B cell (primary cell): ENCODE results near the gene DNAAF5. TPM values are rescaled to one million over a fixed set of nuclear protein-coding genes. Genes with fewer than 3 reads are reported as not detected.

Experiments
- ATAC-seq: fragments of 200-7000 bp; cut with Tn5 transposase; one replicate; pipeline ENCODE4 v1.10.0; 2021; ENCODE audit warnings: low read depth, mild to moderate bottlenecking, moderate number of reproducible peaks, moderate library complexity
- CTCF ChIA-PET: fragments of 350-600 bp; sonication (Branson Sonifier 250); formaldehyde crosslinking; loops from one replicate; lab custom pipeline; 2021; ENCODE audit warnings: antibody characterized with exemption, inconsistent platforms; lab: Charles Lee
- POLR2A ChIA-PET: fragments of 350-600 bp; sonication (Branson Sonifier 250); formaldehyde crosslinking; loops from one replicate; lab custom pipeline; 2021; ENCODE audit warnings: antibody characterized with exemption; lab: Charles Lee
- DNase-seq: peaks from one replicate; pipeline ENCODE4 v3.0.0; 2013
- H2AFZ ChIP-seq: 2 replicates; pipeline ENCODE4 v1.6.1; 2012; ENCODE audit warnings: mild to moderate bottlenecking, low read depth, low read length; ENCODE audit not compliant: insufficient read depth, poor library complexity, severe bottlenecking
- H3K27ac ChIP-seq, 2 donors: 1 replicate in 1 of 2; 2 replicates in 1 of 2; pipeline ENCODE4 v1.5.1; 2012 to 2013; ENCODE audit warnings: low read length in 2 of 2, mild to moderate bottlenecking in 2 of 2, moderate library complexity in 1 of 2
- H3K27me3 ChIP-seq, 4 experiments: fragments of 200-600 bp in 1 of 4; sonication (generic) in 1 of 4; replicated peaks in 1 of 4; 1 replicate in 2 of 4; 2 replicates in 2 of 4; pipeline versions ENCODE4 v1.6.1 to v1.7.0; 2013 to 2016; ENCODE audit warnings: low read length in 3 of 4, mild to moderate bottlenecking in 2 of 4, mixed read lengths in 1 of 4, moderate library complexity in 1 of 4; ENCODE audit not compliant: insufficient read depth in 4 of 4, control insufficient read depth in 3 of 4; ENCODE audit errors: control extremely low read depth in 1 of 4
- H3K36me3 ChIP-seq, 2 experiments: replicated peaks in 1 of 2; 1 replicate in 1 of 2; 2 replicates in 1 of 2; pipeline versions ENCODE4 v1.6.1 to v1.7.1; 2013; ENCODE audit warnings: low read length in 1 of 2; ENCODE audit not compliant: insufficient read depth in 2 of 2, control insufficient read depth in 1 of 2; ENCODE audit errors: control extremely low read depth in 1 of 2, extremely low read depth in 1 of 2
- H3K4me1 ChIP-seq, 2 donors: fragments of 200-600 bp in 1 of 2; sonication (generic) in 1 of 2; 1 replicate in 1 of 2; 2 replicates in 1 of 2; pipeline versions ENCODE4 v1.5.1 to v1.6.1; 2013 to 2017; ENCODE audit warnings: low read length in 2 of 2; ENCODE audit not compliant: control insufficient read depth in 2 of 2, insufficient read depth in 2 of 2
- H3K4me2 ChIP-seq: replicated peaks from 2 replicates; pipeline ENCODE3; 2012; ENCODE audit warnings: mild to moderate bottlenecking, low read depth, low read length; ENCODE audit not compliant: poor library complexity, severe bottlenecking
- H3K4me3 ChIP-seq, 5 experiments: fragments of 200-600 bp in 1 of 5; sonication (generic) in 1 of 5; 1 replicate in 3 of 5; 2 replicates in 2 of 5; pipeline versions ENCODE4 v1.5.1 to v1.7.0; 2011 to 2016; ENCODE audit warnings: low read length in 4 of 5, mild to moderate bottlenecking in 4 of 5, low read depth in 2 of 5, control low read depth in 1 of 5, moderate library complexity in 1 of 5; ENCODE audit not compliant: insufficient read depth in 1 of 5; ENCODE audit errors: control extremely low read depth in 1 of 5, extremely low read depth in 1 of 5
- H3K79me2 ChIP-seq: fragments of 200-600 bp; sonication (generic); one replicate; pipeline ENCODE4 v1.6.0; 2016; ENCODE audit warnings: low read length; ENCODE audit not compliant: control insufficient read depth, insufficient read depth
- H3K9ac ChIP-seq: fragments of 200-600 bp; sonication (generic); 2 replicates; pipeline ENCODE4 v1.6.1; 2017; ENCODE audit warnings: mild to moderate bottlenecking, low read length, moderate library complexity
- H3K9me3 ChIP-seq, 3 donors: one replicate each; pipeline versions ENCODE4 v1.6.1 to v1.7.1; 2013; ENCODE audit warnings: low read length in 2 of 3; ENCODE audit not compliant: control insufficient read depth in 2 of 3, insufficient read depth in 1 of 3; ENCODE audit errors: control extremely low read depth in 1 of 3
- H4K20me1 ChIP-seq: 2 replicates; pipeline ENCODE4 v1.6.0; 2012; ENCODE audit warnings: mild to moderate bottlenecking, low read length; ENCODE audit not compliant: insufficient read depth, control insufficient read depth, poor library complexity, severe bottlenecking
- H3K27ac Mint-ChIP-seq: one replicate; pipeline ENCODE4 v1.8.0; 2021; ENCODE audit warnings: mixed read lengths
- H3K27me3 Mint-ChIP-seq: one replicate; pipeline ENCODE4 v1.8.0; 2021; ENCODE audit warnings: mixed read lengths
- H3K4me1 Mint-ChIP-seq: one replicate; pipeline ENCODE4 v1.8.0; 2021; ENCODE audit warnings: mixed read lengths
- H3K4me3 Mint-ChIP-seq: one replicate; pipeline ENCODE4 v1.8.0; 2021; ENCODE audit warnings: mixed read lengths
- H3K9me3 Mint-ChIP-seq: one replicate; pipeline ENCODE4 v1.8.0; 2022; ENCODE audit warnings: mixed read lengths; ENCODE audit not compliant: insufficient read depth
- CTCF ChIP-seq: fragments of 200-600 bp; IDR thresholded peaks from one replicate; pipeline ENCODE4 v1.8.0; 2022; ENCODE audit warnings: antibody characterized with exemption, mild to moderate bottlenecking
- EZH2 ChIP-seq: IDR thresholded peaks from 2 replicates; pipeline ENCODE4 v1.6.1; 2012; ENCODE audit warnings: borderline replicate concordance, low read depth, mild to moderate bottlenecking, moderate library complexity, low read length; ENCODE audit not compliant: insufficient read depth, poor library complexity, severe bottlenecking
- WGBS: methylation state at CpG from one replicate; pipeline ENCODE4 v1.1.5; 2013; ENCODE audit warnings: missing lambda C conversion rate; ENCODE audit not compliant: insufficient coverage; 5-methylcytosine and 5-hydroxymethylcytosine counted together
- intact Hi-C: fragments of 100-400 bp; cut with micrococcal nuclease; formaldehyde crosslinking; loops from one replicate; pipeline ENCODE4 v1.10.0; 2022
- polyA plus RNA-seq: library from polyadenylated mRNA; depleted of rRNA; stranded (reverse); fragments of >200 nt; gene quantifications from 2 replicates; pipeline ENCODE4 v1.2.3, GENCODE V29; 2012
- total RNA-seq, 2 donors: library from RNA; stranded (reverse); fragments of 120-200 nt in 1 of 2; gene quantifications; 1 replicate in 1 of 2; 2 replicates in 1 of 2; pipeline versions ENCODE4 v1.2.3 to v1.2.4, GENCODE V29; 2013 to 2022

Gene DNAAF5
- total and polyA plus RNA-seq, 2 donors (not counting 1 experiment from before 2014, with no cell fraction given): 18.0 to 21.4 TPM

GRCh38 chr7:732556-732955 lies 6.1 kb downstream of the DNAAF5 start:
- Histone ChIP-seq H3K4me3 (no peak overlapping the region), H3K4me2 (no peak overlapping the region), H3K9me3 (peaks cover 2 to 9% (median 5%) of the 10 kb centered on the region in 3 donors), H3K36me3 (peaks cover 0 to 8% of the 10 kb centered on the region in 2 experiments), H2AFZ (no peak overlapping the region), H4K20me1 (peaks cover 7% of the 10 kb centered on the region), H3K27ac (no peak overlapping the region), H3K9ac (no peak overlapping the region), H3K27me3 (no peaks in the 10 kb centered on the region), H3K79me2 (peaks cover 31% of the 10 kb centered on the region), H3K4me1 (peaks cover 7 to 9% of the 10 kb centered on the region in 2 donors)
- intact Hi-C loops: no loop called here
- DNase-seq (no peak), ATAC-seq (no peak)
- Mint-ChIP-seq H3K4me3 (no peak overlapping the region), H3K27me3 (no peaks in the 10 kb centered on the region), H3K4me1 (peaks cover 12% of the 10 kb centered on the region), H3K9me3 (no peaks in the 10 kb centered on the region), H3K27ac (no peak overlapping the region)
- ChIA-PET POLR2A (interaction anchor here (0.6 kb wide), 1 partner anchor 354 kb away, joined by 11 read pairs; no protein-coding TSS in a partner anchor), CTCF (no interaction called here)
- TF ChIP-seq CTCF: no peak
- no peak for TF ChIP-seq EZH2
- WGBS: 100% methylated on average over 3 of the region's 3 CpGs

GRCh38 chr7:734214-734613 lies 7.7 kb downstream of the DNAAF5 start:
- H3K27ac ChIP-seq: no peak overlapping the region
- TF ChIP-seq CTCF (no peak), EZH2 (no peak)
- H3K9ac ChIP-seq: no peak overlapping the region
- peaks cover 13% of the 10 kb centered on the region for H4K20me1 ChIP-seq
- H3K79me2 ChIP-seq: peaks cover 35% of the 10 kb centered on the region
- Mint-ChIP-seq H3K27me3 (no peaks in the 10 kb centered on the region), H3K27ac (no peak overlapping the region), H3K9me3 (no peaks in the 10 kb centered on the region), H3K4me3 (no peak overlapping the region), H3K4me1 (peaks cover 2% of the 10 kb centered on the region)
- ChIA-PET CTCF (no interaction called here), POLR2A (no interaction called here)
- no peak overlapping the region for H2AFZ ChIP-seq
- H3K4me2 ChIP-seq: no peak overlapping the region
- H3K36me3 ChIP-seq: peaks cover 0 to 8% of the 10 kb centered on the region in 2 experiments
- no peak overlapping the region for H3K4me3 ChIP-seq
- no peaks in the 10 kb centered on the region for H3K27me3 ChIP-seq
- intact Hi-C loops: no loop called here
- H3K9me3 ChIP-seq: peaks cover 2 to 9% (median 5%) of the 10 kb centered on the region in 3 donors
- no peaks in the 10 kb centered on the region for H3K4me1 ChIP-seq
- ATAC-seq (no peak), DNase-seq (no peak)
- 97% methylated on average over 3 of the region's 4 CpGs for WGBS
